Coronary artery (tissue), 2 donors: ENCODE data around the gene REXO5.

Experiments used
- DNase-seq: peaks from one replicate; pipeline ENCODE4 v3.0.0-alpha.2; 2017; ENCODE audit warnings: low spot score
- H3K27ac ChIP-seq, 2 donors: fragments of 200-600 bp; sonication (generic); one replicate each; pipeline ENCODE4 v1.5.1; 2016 to 2019
- H3K4me3 ChIP-seq: fragments of 200-600 bp; sonication (generic); 2 replicates; pipeline ENCODE4 v1.5.1; 2016; ENCODE audit warnings: mild to moderate bottlenecking, moderate library complexity
- CTCF ChIP-seq: fragments of 200-600 bp; sonication (generic); IDR thresholded peaks from one replicate; pipeline ENCODE4 v1.5.1; 2019; ENCODE audit warnings: antibody characterized with exemption

The REXO5 gene

GRCh38 chr16:20880867-20881502 lies 74.7 kb downstream of the REXO5 start:
- DNase-seq, result no peak
- Histone ChIP-seq H3K4me3 (no peak overlapping the region), H3K27ac (peak overlapping the region; percentile 25 to 87)
- no peak for TF ChIP-seq CTCF

DNA sequence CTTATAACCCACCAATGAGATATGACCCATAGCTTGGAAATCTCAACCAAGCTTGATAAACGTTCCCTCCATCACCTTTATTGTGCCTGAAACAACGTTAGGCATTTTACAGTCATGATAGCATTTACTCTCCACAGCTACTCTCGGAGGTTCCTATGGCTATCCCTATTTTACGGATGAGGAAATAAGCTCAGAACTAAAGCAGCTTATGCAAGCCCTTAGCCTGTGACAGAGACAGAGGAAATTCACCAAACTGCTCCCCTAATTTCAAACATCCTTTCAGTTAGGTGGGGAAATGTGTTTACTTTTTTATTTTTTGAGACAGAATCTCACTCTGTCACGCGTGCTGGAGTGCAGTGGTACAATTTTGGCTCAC lies 75.2 kb downstream of the REXO5 start:
- Histone ChIP-seq H3K27ac (peak overlapping the region; percentile 25 to 87), H3K4me3 (no peak overlapping the region)
- no peak for TF ChIP-seq CTCF
- DNase-seq, result no peak

- no peak for TF ChIP-seq CTCF
- Histone ChIP-seq H3K4me3 (no peak overlapping the region), H3K27ac (peak overlapping the region; percentile 3 to 62)
- DNase-seq, result no peak
These were observed 77.4 kb downstream of the REXO5 start for GRCh38 chr16:20883554-20884239.

GRCh38 chr16:20884240-20884556 lies 77.9 kb downstream of the REXO5 start:
- peak overlapping the region; percentile 3 to 62 for H3K27ac ChIP-seq

DNA sequence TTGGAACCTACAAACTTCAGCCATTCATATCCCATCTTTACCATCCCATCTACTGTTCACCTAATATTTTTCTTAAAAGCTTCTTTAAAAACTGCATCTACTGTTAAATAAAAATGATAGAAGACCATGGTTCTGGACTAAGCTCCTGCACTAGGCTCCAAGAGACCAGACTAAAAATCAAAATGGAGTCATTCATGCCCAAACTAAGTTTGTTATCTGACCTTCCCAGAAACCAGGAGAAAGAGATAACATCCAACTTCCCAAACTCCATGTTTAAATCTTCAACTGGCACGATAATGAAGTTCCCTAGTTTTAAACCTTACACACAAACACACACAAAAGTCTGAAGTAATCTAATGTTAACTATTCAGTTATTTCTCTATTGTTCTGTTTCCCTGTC lies 80.0 kb downstream of the REXO5 start:
- H3K27ac ChIP-seq, result peak overlapping the region in 1 of 2 donors; percentile 69
- no peak for DNase-seq
- TF ChIP-seq CTCF, result no peak
- no peak overlapping the region for H3K4me3 ChIP-seq

More at GRCh38 chr16:20884240-20884556, 77.9 kb downstream of the REXO5 start:
- no peak overlapping the region for H3K4me3 ChIP-seq
- DNase-seq, result no peak
- no peak for TF ChIP-seq CTCF

- no peak for DNase-seq
- H3K27ac ChIP-seq, result peak overlapping the region in 1 of 2 donors; percentile 69
- no peak overlapping the region for H3K4me3 ChIP-seq
- TF ChIP-seq CTCF, result no peak
These were observed 80.9 kb downstream of the REXO5 start for GRCh38 chr16:20887207-20887606.
